Caco-2 (cell line): ENCODE results near the gene IL5. TPM values are rescaled to one million over a fixed set of nuclear protein-coding genes. Genes with fewer than 3 reads are reported as not detected.

Experiments
- BruUV-seq: library from RNA; stranded (reverse); fragments of 400-500 nt; replicated peaks from 2 replicates; lab custom pipeline; 2021; lab: Mats Ljungman, UMichigan
- CTCF ChIA-PET: fragments of 300-600 bp; sonication (Branson Sonifier 250); formaldehyde crosslinking; loops from one replicate; lab custom pipeline; 2022; ENCODE audit warnings: antibody characterized with exemption; lab: Charles Lee
- POLR2A ChIA-PET: fragments of 300-600 bp; sonication (Branson Sonifier 250); formaldehyde crosslinking; loops from one replicate; lab custom pipeline; 2022; ENCODE audit warnings: antibody characterized with exemption; lab: Charles Lee
- DNase-seq, 2 experiments: peaks; one replicate each; pipeline versions ENCODE4 v3.0.0 to v3.0.0-alpha.2; 2020 to 2022
- H3K27me3 ChIP-seq: replicated peaks from 2 replicates; pipeline ENCODE4 v1.6.0; 2011; ENCODE audit warnings: low read length; ENCODE audit not compliant: control insufficient read depth, insufficient read depth
- H3K36me3 ChIP-seq: 2 replicates; pipeline ENCODE4 v1.5.1; 2011; ENCODE audit warnings: low read length; ENCODE audit not compliant: control insufficient read depth, insufficient read depth
- H3K4me1 ChIP-seq: fragments of 250-450 bp; sonication (Bioruptor Pico); 2 replicates; pipeline ENCODE4 v1.5.1; 2020; ENCODE audit warnings: mild to moderate bottlenecking
- H3K4me3 ChIP-seq: 2 replicates; pipeline ENCODE4 v1.5.1; 2011; ENCODE audit warnings: low read depth, mild to moderate bottlenecking, control low read depth, low read length
- H3K9me3 ChIP-seq: fragments of 250-450 bp; sonication (Bioruptor Pico); 2 replicates; pipeline ENCODE4 v1.5.1; 2020; ENCODE audit warnings: mild to moderate bottlenecking, moderate library complexity
- H3K27ac Mint-ChIP-seq: one replicate; pipeline ENCODE4 v1.8.0; 2022; ENCODE audit warnings: mixed read lengths; ENCODE audit not compliant: unreplicated experiment
- H3K27me3 Mint-ChIP-seq: one replicate; pipeline ENCODE4 v1.8.0; 2022; ENCODE audit warnings: mixed read lengths; ENCODE audit not compliant: insufficient read depth, unreplicated experiment
- H3K36me3 Mint-ChIP-seq: one replicate; pipeline ENCODE4 v1.8.0; 2022; ENCODE audit warnings: mild to moderate bottlenecking, mixed read lengths; ENCODE audit not compliant: insufficient read depth, unreplicated experiment
- H3K4me1 Mint-ChIP-seq: one replicate; pipeline ENCODE4 v1.8.0; 2022; ENCODE audit warnings: low read depth, mixed read lengths; ENCODE audit not compliant: unreplicated experiment
- H3K4me3 Mint-ChIP-seq: one replicate; pipeline ENCODE4 v1.8.0; 2022; ENCODE audit warnings: mild to moderate bottlenecking, moderate library complexity, mixed read lengths; ENCODE audit not compliant: unreplicated experiment
- H3K9me3 Mint-ChIP-seq: one replicate; pipeline ENCODE4 v1.8.0; 2022; ENCODE audit warnings: mixed read lengths; ENCODE audit not compliant: unreplicated experiment
- CTCF ChIP-seq, 2 experiments: fragments of 200-600 bp in 1 of 2; IDR thresholded peaks; 1 replicate in 1 of 2; 2 replicates in 1 of 2; pipeline versions ENCODE4 v1.5.1 to v1.8.0; 2011 to 2022; ENCODE audit warnings: antibody characterized with exemption in 1 of 2, control low read depth in 1 of 2, inconsistent platforms in 1 of 2, low read depth in 1 of 2, low read length in 1 of 2, mild to moderate bottlenecking in 1 of 2, moderate library complexity in 1 of 2; ENCODE audit not compliant: insufficient read depth in 1 of 2, severe bottlenecking in 1 of 2, unreplicated experiment in 1 of 2
- intact Hi-C: fragments of 100-400 bp; cut with micrococcal nuclease; formaldehyde crosslinking; loops from one replicate; pipeline ENCODE4 v1.10.0; 2022; ENCODE audit not compliant: unreplicated experiment
- total RNA-seq: library from RNA; stranded (reverse); gene quantifications from 2 replicates; pipeline ENCODE4 v1.2.3, GENCODE V29; 2022

The IL5 gene
- total RNA-seq, 1 experiment from 2014 or later, result not detected

- intact Hi-C loops, result no loop called here
- H3K36me3 Mint-ChIP-seq, result no peaks in the 10 kb centered on the region
- H3K9me3 ChIP-seq, result no peaks in the 10 kb centered on the region
- no peaks in the 10 kb centered on the region for H3K27me3 ChIP-seq
- no peak overlapping the region for H3K4me3 Mint-ChIP-seq
- BruUV-seq, result no TSS peak
- H3K4me3 ChIP-seq, result no peak overlapping the region
- POLR2A ChIA-PET, result no interaction called here
- CTCF ChIA-PET, result interaction anchor here (1.2 kb wide), 1 partner anchor 14 kb away, joined by 4 read pairs; no protein-coding TSS in a partner anchor
- H3K36me3 ChIP-seq, result no peaks in the 10 kb centered on the region
- H3K9me3 Mint-ChIP-seq, result no peaks in the 10 kb centered on the region
- H3K27me3 Mint-ChIP-seq, result peaks cover 10% of the 10 kb centered on the region
- no peaks in the 10 kb centered on the region for H3K4me1 ChIP-seq
- no peak for TF ChIP-seq CTCF (IDR thresholded peaks at IDR 0.05; ENCODE audit: insufficient read depth in 1 of 2, low read depth in 1 of 2, low read length in 1 of 2, severe bottlenecking in 1 of 2, unreplicated experiment in 1 of 2)
- no peak overlapping the region for H3K27ac Mint-ChIP-seq
- H3K4me1 Mint-ChIP-seq, result no peaks in the 10 kb centered on the region
- no peak for DNase-seq
Observed at GRCh38 chr5:132540149-132540548, 3.2 kb downstream of the IL5 start.

- H3K4me3 Mint-ChIP-seq, result no peak overlapping the region
- H3K27me3 Mint-ChIP-seq, result peaks cover 13% of the 10 kb centered on the region
- ChIA-PET CTCF (interaction anchor here (1.2 kb wide), 1 partner anchor 14 kb away, joined by 4 read pairs; no protein-coding TSS in a partner anchor), POLR2A (no interaction called here)
- H3K36me3 Mint-ChIP-seq, result no peaks in the 10 kb centered on the region
- Histone ChIP-seq H3K4me3 (no peak overlapping the region), H3K36me3 (no peaks in the 10 kb centered on the region), H3K4me1 (no peaks in the 10 kb centered on the region), H3K9me3 (no peaks in the 10 kb centered on the region), H3K27me3 (no peaks in the 10 kb centered on the region)
- no peak overlapping the region for H3K27ac Mint-ChIP-seq
- no TSS peak for BruUV-seq
- no peaks in the 10 kb centered on the region for H3K9me3 Mint-ChIP-seq
- intact Hi-C loops, result no loop called here
- no peak for TF ChIP-seq CTCF (IDR thresholded peaks at IDR 0.05; ENCODE audit: insufficient read depth in 1 of 2, low read depth in 1 of 2, low read length in 1 of 2, severe bottlenecking in 1 of 2, unreplicated experiment in 1 of 2)
- no peak for DNase-seq
- H3K4me1 Mint-ChIP-seq, result no peaks in the 10 kb centered on the region
Observed at GRCh38 chr5:132539716-132540115, 3.6 kb downstream of the IL5 start.

GRCh38 chr5:132530946-132531345 is 12.4 kb downstream of the IL5 start:
- CTCF ChIA-PET, result interaction anchor here (0.7 kb wide), 1 partner anchor 860 kb away, joined by 4 read pairs; no protein-coding TSS in a partner anchor
- H3K27me3 ChIP-seq, result no peaks in the 10 kb centered on the region
- H3K4me1 ChIP-seq, result no peaks in the 10 kb centered on the region
- TF ChIP-seq CTCF (IDR thresholded peaks at IDR 0.05; ENCODE audit: insufficient read depth in 1 of 2, low read depth in 1 of 2, low read length in 1 of 2, severe bottlenecking in 1 of 2, unreplicated experiment in 1 of 2), result no peak
- no peak overlapping the region for H3K4me3 ChIP-seq
- intact Hi-C loops, result no loop called here
- no TSS peak for BruUV-seq
- no peak overlapping the region for H3K4me3 Mint-ChIP-seq
- H3K9me3 Mint-ChIP-seq, result no peaks in the 10 kb centered on the region
- no peaks in the 10 kb centered on the region for H3K36me3 ChIP-seq
- H3K4me1 Mint-ChIP-seq, result peaks cover 7% of the 10 kb centered on the region
- H3K9me3 ChIP-seq, result no peaks in the 10 kb centered on the region
- POLR2A ChIA-PET, result no interaction called here
- H3K36me3 Mint-ChIP-seq, result no peaks in the 10 kb centered on the region
- peaks cover 23% of the 10 kb centered on the region for H3K27me3 Mint-ChIP-seq
- no peak for DNase-seq
- no peak overlapping the region for H3K27ac Mint-ChIP-seq
